Activated CD4-positive, alpha-beta T cell treated with anti-CD3 and anti-CD28 coated beads, Interleukin-2, amount 50 U/mL, for 16 hours (primary cell): ENCODE measurements around the gene MBOAT1.

Experiments
- DNase-seq: peaks from one replicate; pipeline ENCODE4 v3.0.0-alpha.2; 2020

Gene MBOAT1

DNA sequence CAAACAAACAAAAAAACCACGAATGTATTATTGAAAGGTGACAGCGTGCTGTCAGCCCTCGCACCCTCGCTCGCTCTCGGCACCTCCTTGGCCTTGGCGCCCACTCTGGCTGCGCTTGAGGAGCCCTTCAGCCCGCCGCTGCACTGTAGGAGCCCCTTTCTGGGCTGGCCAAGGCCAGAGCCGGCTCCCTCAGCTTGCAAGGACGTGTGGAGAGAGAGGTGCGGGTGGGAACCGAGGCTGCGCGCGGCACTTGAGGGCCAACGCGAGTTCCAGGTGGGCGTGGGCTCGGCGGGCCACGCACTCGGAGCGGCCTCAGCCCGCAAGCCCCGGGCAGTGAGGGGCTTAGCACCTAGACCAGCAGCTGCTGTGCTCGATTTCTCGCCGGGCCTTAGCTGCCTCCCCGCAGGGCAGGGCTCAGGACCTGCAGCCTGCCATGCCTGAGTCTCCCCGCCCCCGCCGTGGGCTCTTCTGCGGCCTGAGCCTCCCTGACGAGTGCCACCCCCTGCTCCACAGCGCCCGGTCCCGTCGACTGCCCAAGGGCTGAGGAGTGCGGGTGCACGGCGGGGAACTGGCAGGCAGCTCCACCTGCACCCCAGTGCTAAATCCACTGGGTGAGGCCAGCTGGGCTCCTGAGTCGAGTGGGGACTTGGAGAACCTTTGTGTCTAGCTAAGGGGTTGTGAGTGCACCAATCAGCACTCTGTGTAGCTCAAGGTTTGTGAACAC lies 20.9 kb upstream of the MBOAT1 start:
- no peak for DNase-seq

DNA sequence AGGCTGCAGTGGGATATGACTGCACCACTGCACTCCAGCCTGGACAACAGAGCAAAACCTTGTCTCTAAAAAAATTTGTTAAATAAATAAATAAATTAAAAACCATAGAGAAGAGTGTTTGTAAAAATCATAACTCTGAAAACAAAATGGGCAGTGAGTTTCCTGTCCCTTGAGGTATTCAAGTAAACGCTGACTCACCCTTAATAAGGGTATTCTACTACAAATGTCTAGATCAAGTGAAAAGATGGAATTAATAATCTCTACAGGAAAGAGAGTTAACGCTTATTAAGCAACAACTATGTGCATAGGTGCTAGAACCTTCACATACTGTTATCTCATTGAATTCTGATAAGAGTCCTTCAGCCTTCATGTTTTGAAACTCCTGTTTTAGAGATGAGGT lies 19.9 kb upstream of the MBOAT1 start:
- no peak for DNase-seq

- DNase-seq = no peak
Measured at GRCh38 chr6:20230401-20231119, 18.3 kb upstream of the MBOAT1 start.

DNA sequence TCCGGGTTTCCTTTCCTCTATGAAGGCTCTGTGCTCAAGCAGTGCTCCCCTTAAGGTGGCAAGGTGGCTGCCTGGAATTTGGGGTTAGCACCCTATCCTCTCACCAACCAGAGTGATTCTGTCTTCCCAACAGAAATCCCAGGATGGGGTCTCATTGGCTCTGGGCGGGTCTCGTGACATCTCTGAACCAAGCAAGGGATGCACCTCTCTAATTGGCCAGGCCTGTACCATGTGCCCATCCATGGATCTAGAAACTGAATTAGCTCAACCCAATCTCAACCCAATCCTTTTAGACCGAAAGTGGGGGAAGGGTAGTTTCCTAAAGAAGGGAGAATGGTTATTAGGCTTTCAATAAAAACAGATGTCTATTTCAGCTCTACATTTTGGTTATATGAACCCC lies 17.6 kb upstream of the MBOAT1 start:
- no peak for DNase-seq

DNA sequence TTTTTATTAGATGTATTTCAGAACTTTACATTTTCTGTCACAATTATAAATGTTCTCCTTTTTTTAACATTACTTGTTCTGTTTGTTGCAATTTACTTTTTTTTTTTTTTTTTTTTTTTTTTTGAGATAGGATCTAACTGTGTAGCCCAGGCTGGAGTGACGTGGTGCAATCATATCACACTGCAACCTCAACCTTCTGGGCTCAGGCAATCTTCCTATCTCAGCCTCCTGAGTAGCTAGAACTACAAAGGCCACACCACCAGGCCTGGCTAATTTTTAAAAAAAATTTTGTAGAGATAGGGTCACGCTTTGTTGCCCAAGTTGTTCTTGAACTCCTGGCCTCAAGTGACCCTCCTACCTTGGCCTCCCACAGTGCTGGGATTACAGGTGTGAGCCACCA lies 15.1 kb upstream of the MBOAT1 start:
- no peak for DNase-seq

GRCh38 chr6:20223141-20223540 lies 10.9 kb upstream of the MBOAT1 start:
- no peak for DNase-seq

DNA sequence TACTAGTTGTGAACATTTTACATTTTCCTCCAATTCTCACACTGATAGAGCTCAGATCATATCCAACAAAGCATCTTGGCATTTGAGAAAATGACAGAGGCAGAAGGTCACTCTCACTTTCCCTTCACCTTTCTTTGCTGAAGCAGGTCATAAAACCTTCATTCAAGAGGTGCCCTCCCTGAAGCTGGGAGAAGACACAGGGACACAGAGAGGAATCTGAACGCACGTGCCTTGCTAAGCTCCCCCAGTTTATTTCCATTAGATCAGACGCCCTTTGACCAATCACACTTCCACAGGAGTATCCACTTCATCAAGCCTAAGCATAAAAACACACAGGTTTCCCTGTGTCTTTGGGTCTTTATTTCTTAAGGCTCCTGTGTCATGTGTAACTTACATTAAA lies 9.2 kb upstream of the MBOAT1 start:
- DNase-seq = no peak

DNA sequence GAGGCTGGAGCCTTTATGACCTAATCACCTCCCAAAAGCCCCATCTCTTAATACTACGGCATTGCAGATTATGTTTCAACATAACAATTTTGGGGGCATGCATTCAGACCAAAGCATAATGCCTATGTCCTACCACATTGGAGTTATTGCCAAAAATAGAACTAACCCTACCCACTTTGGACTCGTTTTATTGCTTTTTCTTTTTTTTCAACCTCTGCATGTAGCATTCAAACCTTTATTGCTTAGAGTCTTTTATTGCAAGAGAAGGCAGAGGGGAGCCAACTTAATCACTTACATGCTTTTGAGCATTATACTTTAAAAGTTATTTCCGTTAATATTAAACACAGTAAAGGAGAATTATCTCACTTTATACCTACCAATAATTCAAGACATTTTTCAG lies 8.1 kb upstream of the MBOAT1 start:
- DNase-seq = no peak

GRCh38 chr6:20217891-20218290 lies 5.6 kb upstream of the MBOAT1 start:
- no peak for DNase-seq

GRCh38 chr6:20217324-20217855 lies 5.1 kb upstream of the MBOAT1 start:
- no peak for DNase-seq

DNA sequence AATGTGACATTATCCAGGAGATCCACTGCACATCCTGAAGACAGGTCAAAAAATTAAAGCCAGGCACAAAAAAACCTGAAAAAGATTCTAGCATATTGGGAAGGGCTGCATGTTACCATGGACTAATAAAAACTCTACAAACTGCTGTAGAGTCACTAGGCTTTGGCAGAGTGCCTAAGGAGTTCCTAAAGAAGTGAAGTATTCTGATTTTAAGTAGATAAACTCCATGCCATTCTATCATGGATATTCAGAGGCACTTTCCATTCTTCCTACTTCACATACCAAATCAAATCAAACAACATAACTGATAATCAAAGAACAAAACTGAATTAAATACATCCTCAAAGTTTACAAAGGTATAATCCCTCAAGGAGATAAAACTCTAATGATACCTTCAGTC lies 3.0 kb upstream of the MBOAT1 start:
- no peak for DNase-seq

- DNase-seq = no peak
Measured at GRCh38 chr6:20213271-20213798, 1.1 kb upstream of the MBOAT1 start.

DNA sequence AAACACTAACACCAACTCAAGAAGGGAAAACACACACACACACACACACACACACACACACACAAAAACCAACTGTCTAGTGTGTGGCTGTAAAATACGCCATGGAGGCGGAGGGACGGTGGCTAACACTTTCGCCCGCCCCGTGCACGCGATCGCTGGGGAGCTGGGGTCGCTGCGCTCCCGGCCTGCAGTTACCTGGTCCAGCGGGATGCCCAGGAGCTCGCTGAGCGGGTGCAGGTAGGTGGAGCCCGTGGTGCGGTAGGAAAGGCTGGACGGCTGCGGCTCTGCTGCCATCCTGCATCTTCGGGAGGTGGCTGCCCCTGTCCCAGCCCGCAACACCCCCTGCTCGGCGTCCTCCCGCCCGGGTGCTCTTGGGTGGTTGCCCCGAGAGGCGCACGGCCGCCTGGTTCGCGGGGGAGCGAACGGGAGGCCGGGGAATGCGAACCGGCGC lies 303 bp downstream of the MBOAT1 start:
- DNase-seq = peak; percentile 36

GRCh38 chr6:20211037-20211940 lies 980 bp downstream of the MBOAT1 start:
- no peak for DNase-seq

- DNase-seq = no peak
Measured at GRCh38 chr6:20210158-20210557, 2.1 kb downstream of the MBOAT1 start.

DNA sequence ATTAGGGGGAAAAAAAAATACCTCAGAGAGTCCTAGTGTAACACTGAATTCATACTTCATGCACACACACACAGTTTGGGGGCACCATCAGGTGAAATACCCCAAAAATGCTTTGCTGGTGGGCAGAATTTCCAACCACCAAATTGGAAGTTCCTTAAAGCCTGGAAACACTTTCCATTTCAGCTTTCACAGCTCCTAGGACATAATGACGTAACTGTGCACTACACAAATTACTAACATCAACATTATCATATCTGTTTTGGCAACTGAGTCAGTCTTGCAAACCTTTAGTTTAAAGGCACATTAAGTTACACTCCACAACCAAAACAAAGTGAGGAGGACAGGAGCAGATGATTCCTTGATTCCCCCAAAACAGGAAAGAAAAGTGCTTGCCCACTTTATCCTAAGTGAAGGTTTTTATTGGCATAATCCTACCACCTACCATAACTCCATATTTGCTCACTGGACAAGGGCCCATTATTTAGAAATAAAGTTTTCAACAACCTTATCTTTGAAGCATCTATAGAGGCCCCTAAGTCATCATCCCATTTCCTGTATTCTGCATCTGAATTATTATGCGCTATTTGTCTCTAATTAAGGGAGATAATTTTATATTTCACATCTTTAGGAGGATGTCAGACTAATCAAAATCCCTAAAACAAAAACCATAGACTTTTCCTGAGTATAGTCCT lies 3.4 kb downstream of the MBOAT1 start:
- peak; percentile 49 for DNase-seq

- DNase-seq = no peak
Measured at GRCh38 chr6:20207088-20207418, 5.2 kb downstream of the MBOAT1 start.

DNA sequence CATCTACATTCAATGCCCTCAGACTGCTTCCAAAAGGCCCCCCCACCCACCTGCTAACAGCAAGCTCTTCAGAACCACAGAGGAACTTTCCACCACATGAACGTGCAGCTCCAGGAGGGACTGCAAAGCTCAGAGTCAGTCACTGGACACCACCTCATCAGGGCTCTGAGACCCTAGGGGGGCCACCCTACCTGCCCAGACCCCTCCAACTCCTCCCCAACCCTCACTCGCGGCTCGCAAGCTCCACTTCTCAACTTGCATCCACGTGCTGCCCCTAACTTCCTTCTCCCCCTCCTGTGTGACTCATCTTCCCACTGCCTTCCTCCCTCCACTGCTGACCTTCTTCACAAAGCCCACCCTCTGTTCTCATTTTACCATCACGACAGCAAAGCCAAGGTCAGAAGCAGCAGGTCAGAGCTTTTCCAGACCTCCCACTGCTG lies 6.5 kb downstream of the MBOAT1 start:
- no peak for DNase-seq

DNA sequence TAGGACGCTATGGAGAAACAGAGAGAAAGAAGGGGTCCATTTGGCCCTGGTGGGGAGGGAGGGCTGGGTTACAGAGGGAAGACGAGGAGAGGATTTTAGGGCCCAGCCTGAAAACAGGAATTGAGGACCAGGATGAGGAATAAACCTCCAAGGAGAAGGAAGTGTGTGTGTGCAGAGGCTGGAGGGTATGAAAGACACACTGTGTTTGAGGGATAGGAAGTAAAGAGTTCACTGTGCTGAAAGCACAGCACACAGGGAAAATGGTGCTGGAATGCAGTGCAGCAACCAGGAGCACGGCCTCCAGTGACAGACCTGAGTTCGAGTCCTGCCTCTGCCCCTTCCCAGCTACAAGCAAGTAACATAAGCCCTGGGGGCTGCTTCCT lies 7.8 kb downstream of the MBOAT1 start:
- DNase-seq = no peak

GRCh38 chr6:20203561-20204511 lies 8.4 kb downstream of the MBOAT1 start:
- no peak for DNase-seq

GRCh38 chr6:20202699-20203302 lies 9.5 kb downstream of the MBOAT1 start:
- no peak for DNase-seq
